Naive B cell (primary cell): ENCODE measurements around the gene DSCAM. TPM values are rescaled to one million over a fixed set of nuclear protein-coding genes. Genes with fewer than 3 reads are reported as not detected.

Experiments
- ATAC-seq, 2 donors: fragments of 150-1000 bp; cut with Tn5 transposase; 2 replicates each; pipeline ENCODE4 v1.10.0; 2021; ENCODE audit warnings: low read depth in 2 of 2, mild to moderate bottlenecking in 2 of 2, moderate library complexity in 2 of 2
- DNase-seq: peaks from one replicate; pipeline ENCODE4 v3.0.0; 2022
- H3K27ac Mint-ChIP-seq, 6 donors: one replicate each; pipeline ENCODE4 v1.8.0; 2020 to 2022; ENCODE audit warnings: mild to moderate bottlenecking in 6 of 6, mixed read lengths in 6 of 6, moderate library complexity in 5 of 6, inconsistent platforms in 2 of 6
- H3K27me3 Mint-ChIP-seq, 3 donors: one replicate each; pipeline ENCODE4 v1.8.0; 2021 to 2022; ENCODE audit warnings: mixed read lengths in 3 of 3, mild to moderate bottlenecking in 1 of 3
- H3K36me3 Mint-ChIP-seq, 2 donors: one replicate each; pipeline ENCODE4 v1.8.0; 2020 to 2022; ENCODE audit warnings: mixed read lengths in 2 of 2, inconsistent platforms in 1 of 2, mild to moderate bottlenecking in 1 of 2
- H3K4me1 Mint-ChIP-seq, 3 donors: one replicate each; pipeline ENCODE4 v1.8.0; 2020 to 2022; ENCODE audit warnings: mixed read lengths in 3 of 3, inconsistent platforms in 1 of 3, mild to moderate bottlenecking in 1 of 3, moderate library complexity in 1 of 3
- H3K4me3 Mint-ChIP-seq, 8 donors: one replicate each; pipeline ENCODE4 v1.8.0; 2020 to 2022; ENCODE audit warnings: mild to moderate bottlenecking in 8 of 8, mixed read lengths in 8 of 8, moderate library complexity in 8 of 8, inconsistent platforms in 2 of 8
- H3K9me3 Mint-ChIP-seq, 7 donors: one replicate each; pipeline ENCODE4 v1.8.0; 2020 to 2022; ENCODE audit warnings: mixed read lengths in 7 of 7, mild to moderate bottlenecking in 5 of 7, inconsistent platforms in 2 of 7, moderate library complexity in 1 of 7
- polyA plus RNA-seq, 6 donors: library from polyadenylated mRNA; unstranded; fragments of 300-500 nt; fragmentation: Illumina TruSeq; gene quantifications; one replicate each; pipeline ENCODE4 v1.2.3, GENCODE V29; 2021; ENCODE audit warnings: low read depth in 6 of 6

DSCAM gene
- polyA plus RNA-seq, 6 donors from 2014 or later = not detected

- peaks cover 22 to 53% (median 29%) of the 10 kb centered on the region in 3 donors for H3K27me3 Mint-ChIP-seq
- H3K27ac Mint-ChIP-seq = no peak overlapping the region
- ATAC-seq = no peak
These were observed 993 bp upstream of the DSCAM start for GRCh38 chr21:40847951-40848350.

GRCh38 chr21:40846103-40846502 is 855 bp downstream of the DSCAM start:
- Mint-ChIP-seq H3K4me3 (no peak overlapping the region), H3K4me1 (peaks cover 0 to 6% (median 3%) of the 10 kb centered on the region in 3 donors), H3K27me3 (peaks cover 33 to 71% (median 46%) of the 10 kb centered on the region in 3 donors), H3K9me3 (peaks cover 0 to 4% (median 0%) of the 10 kb centered on the region in 7 donors), H3K27ac (no peak overlapping the region), H3K36me3 (no peaks in the 10 kb centered on the region)
- DNase-seq (no peak), ATAC-seq (no peak)

More at GRCh38 chr21:40847951-40848350, 993 bp upstream of the DSCAM start:
- Mint-ChIP-seq H3K9me3 (peaks cover 0 to 4% (median 0%) of the 10 kb centered on the region in 7 donors), H3K4me1 (peaks cover 0 to 3% (median 0%) of the 10 kb centered on the region in 3 donors), H3K4me3 (no peak overlapping the region), H3K36me3 (no peaks in the 10 kb centered on the region)
- DNase-seq = no peak

GRCh38 chr21:40845441-40845995 is 1.4 kb downstream of the DSCAM start:
- Mint-ChIP-seq H3K4me3 (no peak overlapping the region), H3K27ac (no peak overlapping the region), H3K36me3 (no peaks in the 10 kb centered on the region), H3K9me3 (peaks cover 0 to 4% (median 0%) of the 10 kb centered on the region in 7 donors), H3K27me3 (peaks cover 36 to 77% (median 52%) of the 10 kb centered on the region in 3 donors), H3K4me1 (peaks cover 0 to 6% (median 4%) of the 10 kb centered on the region in 3 donors)
- no peak for DNase-seq
- ATAC-seq = no peak

GRCh38 chr21:40844935-40845334 is 2.0 kb downstream of the DSCAM start:
- H3K27me3 Mint-ChIP-seq = peaks cover 38 to 77% (median 57%) of the 10 kb centered on the region in 3 donors
- no peak overlapping the region for H3K27ac Mint-ChIP-seq
- H3K4me1 Mint-ChIP-seq = peaks cover 0 to 6% (median 4%) of the 10 kb centered on the region in 3 donors
- no peaks in the 10 kb centered on the region for H3K36me3 Mint-ChIP-seq
- ATAC-seq = no peak
- DNase-seq = no peak
- H3K4me3 Mint-ChIP-seq = no peak overlapping the region
- peaks cover 0 to 4% (median 0%) of the 10 kb centered on the region in 7 donors for H3K9me3 Mint-ChIP-seq

- H3K27me3 Mint-ChIP-seq = peaks cover 43 to 54% (median 48%) of the 10 kb centered on the region in 3 donors
- no peaks in the 10 kb centered on the region for H3K36me3 Mint-ChIP-seq
- H3K27ac Mint-ChIP-seq = no peak overlapping the region
These were observed 4.8 kb downstream of the DSCAM start for GRCh38 chr21:40842197-40842552.

GRCh38 chr21:40841524-40842196 is 5.3 kb downstream of the DSCAM start:
- no peak for ATAC-seq
- no peaks in the 10 kb centered on the region for H3K36me3 Mint-ChIP-seq
- no peak for DNase-seq
- peaks cover 0 to 4% (median 3%) of the 10 kb centered on the region in 3 donors for H3K4me1 Mint-ChIP-seq
- H3K9me3 Mint-ChIP-seq = peaks cover 0 to 2% (median 0%) of the 10 kb centered on the region in 7 donors
- H3K27ac Mint-ChIP-seq = no peak overlapping the region
- peaks cover 45 to 50% (median 46%) of the 10 kb centered on the region in 3 donors for H3K27me3 Mint-ChIP-seq
- H3K4me3 Mint-ChIP-seq = peak overlapping the region in 1 of 8 donors; percentile 2

More at GRCh38 chr21:40842197-40842552, 4.8 kb downstream of the DSCAM start:
- no peak for DNase-seq
- ATAC-seq = no peak
- peaks cover 0 to 4% (median 3%) of the 10 kb centered on the region in 3 donors for H3K4me1 Mint-ChIP-seq
- H3K9me3 Mint-ChIP-seq = peaks cover 0 to 2% (median 0%) of the 10 kb centered on the region in 7 donors
- no peak overlapping the region for H3K4me3 Mint-ChIP-seq

- no peak overlapping the region for H3K27ac Mint-ChIP-seq
- peaks cover 0 to 2% (median 0%) of the 10 kb centered on the region in 7 donors for H3K9me3 Mint-ChIP-seq
- peak overlapping the region in 1 of 8 donors; percentile 55 for H3K4me3 Mint-ChIP-seq
- peaks cover 42 to 49% (median 48%) of the 10 kb centered on the region in 3 donors for H3K27me3 Mint-ChIP-seq
- DNase-seq (no peak), ATAC-seq (no peak)
- H3K4me1 Mint-ChIP-seq = peaks cover 0 to 4% (median 3%) of the 10 kb centered on the region in 3 donors
- no peaks in the 10 kb centered on the region for H3K36me3 Mint-ChIP-seq
These were observed 6.4 kb downstream of the DSCAM start for GRCh38 chr21:40840401-40841125.

- peaks cover 0 to 2% (median 0%) of the 10 kb centered on the region in 7 donors for H3K9me3 Mint-ChIP-seq
- no peak overlapping the region for H3K27ac Mint-ChIP-seq
- H3K4me1 Mint-ChIP-seq = peaks cover 0 to 4% (median 3%) of the 10 kb centered on the region in 3 donors
- ATAC-seq = no peak
- H3K27me3 Mint-ChIP-seq = peaks cover 35 to 44% (median 38%) of the 10 kb centered on the region in 3 donors
- no peaks in the 10 kb centered on the region for H3K36me3 Mint-ChIP-seq
- DNase-seq = no peak
- H3K4me3 Mint-ChIP-seq = no peak overlapping the region
These were observed 7.4 kb downstream of the DSCAM start for GRCh38 chr21:40839521-40839920.

- Mint-ChIP-seq H3K36me3 (no peaks in the 10 kb centered on the region), H3K9me3 (peaks cover 0 to 2% (median 0%) of the 10 kb centered on the region in 7 donors), H3K27me3 (peaks cover 28 to 40% (median 31%) of the 10 kb centered on the region in 3 donors), H3K4me1 (peaks cover 0 to 4% (median 3%) of the 10 kb centered on the region in 3 donors), H3K4me3 (no peak overlapping the region), H3K27ac (no peak overlapping the region)
- DNase-seq = no peak
- ATAC-seq = no peak
These were observed 9.5 kb downstream of the DSCAM start for GRCh38 chr21:40837456-40837855.

GRCh38 chr21:40835184-40835694 is 11.7 kb downstream of the DSCAM start:
- Mint-ChIP-seq H3K27ac (no peak overlapping the region), H3K9me3 (peaks cover 0 to 2% (median 0%) of the 10 kb centered on the region in 7 donors), H3K4me1 (no peaks in the 10 kb centered on the region), H3K4me3 (no peak overlapping the region), H3K36me3 (no peaks in the 10 kb centered on the region), H3K27me3 (peaks cover 6 to 26% (median 9%) of the 10 kb centered on the region in 3 donors)
- DNase-seq (no peak), ATAC-seq (no peak)

- H3K4me1 Mint-ChIP-seq = no peaks in the 10 kb centered on the region
- no peak overlapping the region for H3K4me3 Mint-ChIP-seq
- H3K27me3 Mint-ChIP-seq = peaks cover 0 to 20% (median 0%) of the 10 kb centered on the region in 3 donors
- ATAC-seq (no peak), DNase-seq (no peak)
- no peak overlapping the region for H3K27ac Mint-ChIP-seq
- no peaks in the 10 kb centered on the region for H3K36me3 Mint-ChIP-seq
- peaks cover 0 to 3% (median 0%) of the 10 kb centered on the region in 7 donors for H3K9me3 Mint-ChIP-seq
These were observed 13.8 kb downstream of the DSCAM start for GRCh38 chr21:40833184-40833583.

- H3K4me1 Mint-ChIP-seq = no peaks in the 10 kb centered on the region
- no peak overlapping the region for H3K4me3 Mint-ChIP-seq
- no peak overlapping the region for H3K27ac Mint-ChIP-seq
- H3K9me3 Mint-ChIP-seq = peaks cover 0 to 5% (median 0%) of the 10 kb centered on the region in 7 donors
- no peaks in the 10 kb centered on the region for H3K36me3 Mint-ChIP-seq
- ATAC-seq (no peak), DNase-seq (no peak)
- peaks cover 0 to 16% (median 0%) of the 10 kb centered on the region in 3 donors for H3K27me3 Mint-ChIP-seq
These were observed 14.6 kb downstream of the DSCAM start for GRCh38 chr21:40832316-40832715.

- no peak for ATAC-seq
- Mint-ChIP-seq H3K9me3 (peaks cover 0 to 16% (median 2%) of the 10 kb centered on the region in 7 donors), H3K27me3 (peaks cover 0 to 14% (median 10%) of the 10 kb centered on the region in 3 donors), H3K36me3 (peaks cover 0 to 10% of the 10 kb centered on the region in 2 donors), H3K4me3 (no peak overlapping the region), H3K27ac (no peak overlapping the region), H3K4me1 (no peaks in the 10 kb centered on the region)
- no peak for DNase-seq
These were observed 16.1 kb downstream of the DSCAM start for GRCh38 chr21:40830836-40831235.
